B cell (primary cell): ENCODE data around the gene HYDIN.

Experiments used
- CTCF ChIP-seq: fragments of 200-600 bp; IDR thresholded peaks from one replicate; pipeline ENCODE4 v1.8.0; 2022; ENCODE audit warnings: antibody characterized with exemption, mild to moderate bottlenecking
- EZH2 ChIP-seq: IDR thresholded peaks from 2 replicates; pipeline ENCODE4 v1.6.1; 2012; ENCODE audit warnings: borderline replicate concordance, low read depth, mild to moderate bottlenecking, moderate library complexity, low read length; ENCODE audit not compliant: insufficient read depth, poor library complexity, severe bottlenecking

- TF ChIP-seq CTCF (no peak), EZH2 (no peak)
Measured at GRCh38 chr16:70789595-70790447, 440.7 kb downstream of the HYDIN start.
